Measurements from ENCODE around the gene ALDH1A3.

DNA sequence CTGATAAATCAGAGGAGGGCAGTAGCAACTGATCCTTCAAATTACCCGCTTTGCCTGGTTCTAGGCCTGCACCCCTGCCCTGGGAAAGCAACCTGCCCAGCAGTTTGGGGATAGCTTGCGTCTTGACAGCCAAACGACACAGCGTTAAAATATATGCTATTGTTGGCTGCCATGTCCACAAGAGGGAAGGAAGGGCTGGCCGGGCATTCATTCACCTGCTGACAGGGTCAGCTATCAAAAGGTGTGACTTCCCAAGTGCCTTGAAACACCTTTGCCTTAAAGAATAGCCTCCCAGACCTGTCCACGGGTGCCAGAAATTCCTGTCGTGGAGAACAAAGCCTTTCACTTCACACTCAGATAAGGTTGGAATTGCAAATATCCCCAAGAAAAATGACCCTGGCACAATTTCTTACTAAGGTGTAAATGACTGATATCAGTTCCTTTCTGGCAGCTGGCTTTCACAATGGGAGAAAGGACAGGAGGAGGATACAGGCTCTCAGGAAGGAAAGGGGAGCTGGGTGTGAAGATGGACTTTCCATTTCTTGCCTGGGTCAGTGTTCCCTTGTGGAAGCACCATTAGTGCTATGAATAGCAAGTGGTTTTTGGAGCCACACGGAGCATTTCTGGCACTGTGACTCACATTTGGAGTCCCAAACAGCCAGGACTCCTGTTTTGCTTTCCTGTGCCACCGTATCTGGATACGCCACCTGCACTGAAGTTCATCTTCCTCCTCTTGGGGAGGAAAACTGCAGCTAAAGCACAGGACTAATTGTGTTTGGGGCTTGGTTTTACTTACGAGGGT is 19.2 kb downstream of the ALDH1A3 start:
- TF ChIP-seq, protein P1, sequence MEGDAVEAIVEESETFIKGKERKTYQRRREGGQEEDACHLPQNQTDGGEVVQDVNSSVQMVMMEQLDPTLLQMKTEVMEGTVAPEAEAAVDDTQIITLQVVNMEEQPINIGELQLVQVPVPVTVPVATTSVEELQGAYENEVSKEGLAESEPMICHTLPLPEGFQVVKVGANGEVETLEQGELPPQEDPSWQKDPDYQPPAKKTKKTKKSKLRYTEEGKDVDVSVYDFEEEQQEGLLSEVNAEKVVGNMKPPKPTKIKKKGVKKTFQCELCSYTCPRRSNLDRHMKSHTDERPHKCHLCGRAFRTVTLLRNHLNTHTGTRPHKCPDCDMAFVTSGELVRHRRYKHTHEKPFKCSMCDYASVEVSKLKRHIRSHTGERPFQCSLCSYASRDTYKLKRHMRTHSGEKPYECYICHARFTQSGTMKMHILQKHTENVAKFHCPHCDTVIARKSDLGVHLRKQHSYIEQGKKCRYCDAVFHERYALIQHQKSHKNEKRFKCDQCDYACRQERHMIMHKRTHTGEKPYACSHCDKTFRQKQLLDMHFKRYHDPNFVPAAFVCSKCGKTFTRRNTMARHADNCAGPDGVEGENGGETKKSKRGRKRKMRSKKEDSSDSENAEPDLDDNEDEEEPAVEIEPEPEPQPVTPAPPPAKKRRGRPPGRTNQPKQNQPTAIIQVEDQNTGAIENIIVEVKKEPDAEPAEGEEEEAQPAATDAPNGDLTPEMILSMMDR (IDR thresholded peaks at IDR 0.05): no peak
- TF ChIP-seq POLR2A (IDR thresholded peaks at IDR 0.05): no peak

Data from thyroid gland (tissue), 4 donors.